ENCODE data around the gene SPRY4. TPM values are rescaled to one million over a fixed set of nuclear protein-coding genes. Genes with fewer than 3 reads are reported as not detected.

Gene SPRY4
- total and polyA plus RNA-seq, 2 of the 8 experiments (the other 6 are each of a cell fraction or from before 2014, with no cell fraction given) = 59.1 to 113 TPM

GRCh38 chr5:142281966-142282365, 42.9 kb downstream of the SPRY4 start (continued):
- no peak for TF ChIP-seq TAF7 (optimal IDR thresholded peaks at IDR 0.05; ENCODE audit: borderline replicate concordance, low read depth, low read length)

All from H1 (cell line).